Activated CD4-positive, alpha-beta T cell treated with anti-CD3 and anti-CD28 coated beads for 36 hours (primary cell): ENCODE results near the gene CPPED1. TPM values are rescaled to one million over a fixed set of nuclear protein-coding genes. Genes with fewer than 3 reads are reported as not detected.
A peak's percentile ranks its signal among the peaks of the same experiment; 100 is the strongest.

Experiments used
- ATAC-seq: fragments of 200-7000 bp; cut with Tn5 transposase; one replicate; pipeline ENCODE4 v1.10.0; 2021; ENCODE audit warnings: mild to moderate bottlenecking, moderate library complexity
- CTCF ChIA-PET: fragments of 350-600 bp; sonication (Branson Sonifier 250); formaldehyde crosslinking; loops from one replicate; lab custom pipeline; 2021; ENCODE audit warnings: antibody characterized with exemption; lab: Charles Lee
- POLR2A ChIA-PET: fragments of 350-600 bp; sonication (Branson Sonifier 250); formaldehyde crosslinking; loops from one replicate; lab custom pipeline; 2021; ENCODE audit warnings: antibody characterized with exemption, inconsistent platforms; lab: Charles Lee
- DNase-seq: peaks from one replicate; pipeline ENCODE4 v3.0.0-alpha.2; 2020
- H3K27ac Mint-ChIP-seq: one replicate; pipeline ENCODE4 v1.8.0; 2021; ENCODE audit warnings: mixed read lengths
- H3K27me3 Mint-ChIP-seq: one replicate; pipeline ENCODE4 v1.8.0; 2021; ENCODE audit warnings: mixed read lengths
- H3K36me3 Mint-ChIP-seq: one replicate; pipeline ENCODE4 v1.8.0; 2021; ENCODE audit warnings: low read depth, mixed read lengths
- H3K4me1 Mint-ChIP-seq: one replicate; pipeline ENCODE4 v1.8.0; 2021; ENCODE audit warnings: mixed read lengths
- H3K4me3 Mint-ChIP-seq: one replicate; pipeline ENCODE4 v1.8.0; 2021; ENCODE audit warnings: mild to moderate bottlenecking, moderate library complexity, mixed read lengths
- H3K9me3 Mint-ChIP-seq: one replicate; pipeline ENCODE4 v1.8.0; 2021; ENCODE audit warnings: low read depth, mixed read lengths
- intact Hi-C, 2 experiments: fragments of 100-400 bp; cut with DNase I in 1 of 2; cut with micrococcal nuclease in 1 of 2; formaldehyde crosslinking; loops; one replicate each; pipeline versions ENCODE4 v1.14.2 to v1.15.1; 2022 to 2024; cut with DNase I, micrococcal nuclease
- total RNA-seq, 2 experiments: library from RNA; stranded (reverse); gene quantifications; one replicate each; pipeline ENCODE4 v1.2.3, GENCODE V29; 2021

Gene CPPED1
- total RNA-seq, 2 experiments from 2014 or later: 8.0 to 9.8 TPM

DNA sequence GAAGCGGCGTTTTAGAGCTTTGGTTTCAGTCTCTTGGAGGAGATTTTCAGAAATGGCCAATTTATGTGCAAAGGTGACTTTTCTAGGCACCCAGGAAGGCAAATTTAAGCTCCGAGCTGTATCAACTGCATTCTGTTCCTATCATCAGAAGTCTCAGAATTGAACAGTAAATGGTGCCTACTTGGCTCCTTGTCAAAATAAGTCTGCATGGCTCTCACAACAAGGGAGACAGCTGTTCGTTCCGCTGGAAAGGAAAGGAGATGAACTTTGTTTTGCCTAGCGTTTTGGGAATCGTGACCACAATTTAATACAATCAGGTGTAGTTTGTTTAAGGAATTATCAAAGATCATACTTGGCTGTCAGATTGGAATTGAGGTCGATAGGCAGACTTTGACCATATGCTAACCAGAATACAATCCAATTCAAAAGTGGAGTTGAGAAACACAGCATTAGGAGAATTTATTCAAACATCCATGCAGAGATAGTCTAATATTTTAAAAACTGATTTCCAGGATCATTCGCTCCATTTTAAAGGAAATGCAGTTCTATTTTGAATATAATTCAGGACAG is 139.4 kb downstream of the CPPED1 start:
- Mint-ChIP-seq H3K9me3 (peaks cover 21% of the 10 kb centered on the region), H3K27me3 (no peaks in the 10 kb centered on the region), H3K36me3 (peaks cover 30% of the 10 kb centered on the region), H3K27ac (no peak overlapping the region), H3K4me3 (no peak overlapping the region), H3K4me1 (no peaks in the 10 kb centered on the region)
- ATAC-seq (no peak), DNase-seq (no peak)
- intact Hi-C loops: no loop called here
- CTCF ChIA-PET: no interaction called here
- POLR2A ChIA-PET: no interaction called here

- ATAC-seq (peak; percentile 47), DNase-seq (peak; percentile 54)
- ChIA-PET CTCF (no interaction called here), POLR2A (no interaction called here)
- Mint-ChIP-seq H3K9me3 (peaks cover 9% of the 10 kb centered on the region), H3K27ac (no peak overlapping the region), H3K4me1 (no peaks in the 10 kb centered on the region), H3K27me3 (no peaks in the 10 kb centered on the region), H3K4me3 (no peak overlapping the region), H3K36me3 (peaks cover 22% of the 10 kb centered on the region)
- intact Hi-C loops: no loop called here
Measured at GRCh38 chr16:12661656-12662172, 142.0 kb downstream of the CPPED1 start.

DNA sequence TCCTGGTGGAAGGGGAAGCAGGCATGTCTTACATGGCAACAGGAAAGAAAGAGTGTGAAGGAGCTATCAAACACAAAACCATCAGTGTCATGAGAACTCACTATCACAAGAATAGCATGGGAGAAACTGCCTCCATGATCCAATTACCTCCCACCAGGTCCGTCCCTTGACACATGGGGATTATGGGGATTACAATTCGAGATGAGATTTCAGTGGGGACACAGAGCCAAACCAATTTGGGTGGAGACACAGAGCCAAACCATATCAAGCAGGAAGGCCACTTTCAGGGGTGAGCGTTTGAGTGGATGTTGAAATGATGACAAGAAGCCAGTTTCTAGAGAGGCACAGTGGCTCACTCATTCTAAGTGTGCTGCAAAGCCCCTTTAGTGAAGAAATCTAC is 143.8 kb downstream of the CPPED1 start:
- Mint-ChIP-seq H3K27ac (no peak overlapping the region), H3K36me3 (peaks cover 21% of the 10 kb centered on the region), H3K4me3 (no peak overlapping the region), H3K27me3 (no peaks in the 10 kb centered on the region), H3K9me3 (peaks cover 7% of the 10 kb centered on the region), H3K4me1 (no peaks in the 10 kb centered on the region)
- intact Hi-C loops: no loop called here
- no peak for ATAC-seq
- ChIA-PET POLR2A (no interaction called here), CTCF (no interaction called here)
- DNase-seq: no peak

GRCh38 chr16:12658506-12658905 is 145.2 kb downstream of the CPPED1 start:
- H3K9me3 Mint-ChIP-seq: peaks cover 7% of the 10 kb centered on the region
- POLR2A ChIA-PET: no interaction called here
- intact Hi-C loops: no loop called here
- H3K27ac Mint-ChIP-seq: no peak overlapping the region
- H3K4me1 Mint-ChIP-seq: no peaks in the 10 kb centered on the region
- ATAC-seq (no peak), DNase-seq (no peak)
- CTCF ChIA-PET: no interaction called here
- H3K4me3 Mint-ChIP-seq: no peak overlapping the region
- no peaks in the 10 kb centered on the region for H3K27me3 Mint-ChIP-seq
- peaks cover 19% of the 10 kb centered on the region for H3K36me3 Mint-ChIP-seq

- Mint-ChIP-seq H3K4me3 (no peak overlapping the region), H3K27ac (no peak overlapping the region), H3K4me1 (no peaks in the 10 kb centered on the region), H3K27me3 (peaks cover 4% of the 10 kb centered on the region), H3K9me3 (peaks cover 7% of the 10 kb centered on the region), H3K36me3 (peaks cover 5% of the 10 kb centered on the region)
- no peak for ATAC-seq
- ChIA-PET CTCF (no interaction called here), POLR2A (no interaction called here)
- no peak for DNase-seq
- intact Hi-C loops: no loop called here
Measured at GRCh38 chr16:12655537-12655936, 148.2 kb downstream of the CPPED1 start.

- CTCF ChIA-PET: no interaction called here
- no peak for DNase-seq
- H3K4me1 Mint-ChIP-seq: no peaks in the 10 kb centered on the region
Measured at GRCh38 chr16:12653820-12654392, 149.8 kb downstream of the CPPED1 start.

DNA sequence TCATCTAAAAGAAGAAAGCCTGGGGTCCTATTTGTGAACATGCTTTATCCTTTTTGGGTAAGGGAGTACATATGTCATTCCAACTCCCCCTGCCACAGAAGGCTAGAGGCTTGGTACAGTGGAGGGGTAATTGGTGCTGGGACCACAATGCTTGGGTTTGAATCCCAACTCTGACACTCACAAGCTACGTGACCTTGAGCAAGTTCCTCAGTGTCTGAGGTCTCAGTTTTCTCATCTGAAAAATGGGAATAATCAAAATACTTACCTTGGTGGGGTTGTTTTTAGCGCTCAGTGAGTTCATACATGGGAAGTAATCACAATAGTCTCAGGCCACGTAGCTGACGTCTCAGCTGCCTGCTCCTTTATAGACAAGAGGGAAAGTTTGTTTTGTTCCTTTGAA is 150.8 kb downstream of the CPPED1 start:
- ChIA-PET POLR2A (no interaction called here), CTCF (no interaction called here)
- Mint-ChIP-seq H3K9me3 (peaks cover 3% of the 10 kb centered on the region), H3K4me3 (no peak overlapping the region), H3K4me1 (peaks cover 2% of the 10 kb centered on the region), H3K27ac (no peak overlapping the region), H3K36me3 (no peaks in the 10 kb centered on the region), H3K27me3 (peaks cover 4% of the 10 kb centered on the region)
- intact Hi-C loops: no loop called here
- no peak for DNase-seq
- ATAC-seq: no peak

More at GRCh38 chr16:12653820-12654392, 149.8 kb downstream of the CPPED1 start:
- peaks cover 4% of the 10 kb centered on the region for H3K27me3 Mint-ChIP-seq
- ATAC-seq: no peak
- intact Hi-C loops: no loop called here
- H3K4me3 Mint-ChIP-seq: no peak overlapping the region
- no peak overlapping the region for H3K27ac Mint-ChIP-seq
- peaks cover 3% of the 10 kb centered on the region for H3K36me3 Mint-ChIP-seq
- POLR2A ChIA-PET: no interaction called here
- H3K9me3 Mint-ChIP-seq: peaks cover 6% of the 10 kb centered on the region

- Mint-ChIP-seq H3K27ac (no peak overlapping the region), H3K27me3 (peaks cover 4% of the 10 kb centered on the region), H3K36me3 (no peaks in the 10 kb centered on the region), H3K4me3 (no peak overlapping the region), H3K4me1 (peaks cover 11% of the 10 kb centered on the region), H3K9me3 (peaks cover 1% of the 10 kb centered on the region)
- no peak for ATAC-seq
- intact Hi-C loops: no loop called here
- ChIA-PET CTCF (interaction anchor here (0.7 kb wide), 1 partner anchor 93 kb away, joined by 4 read pairs; no protein-coding TSS in a partner anchor), POLR2A (interaction anchor here (0.6 kb wide), 2 partner anchors 200 to 369 kb away, joined by 4 to 7 read pairs; no protein-coding TSS in a partner anchor)
- DNase-seq: no peak
Measured at GRCh38 chr16:12651765-12652512, 151.7 kb downstream of the CPPED1 start.

GRCh38 chr16:12649356-12649755 is 154.3 kb downstream of the CPPED1 start:
- ChIA-PET CTCF (interaction anchor here (0.7 kb wide), 1 partner anchor 1633 kb away, joined by 3 read pairs; no protein-coding TSS in a partner anchor), POLR2A (no interaction called here)
- H3K27ac Mint-ChIP-seq: no peak overlapping the region
- H3K4me3 Mint-ChIP-seq: no peak overlapping the region
- peaks cover 4% of the 10 kb centered on the region for H3K27me3 Mint-ChIP-seq
- peaks cover 1% of the 10 kb centered on the region for H3K9me3 Mint-ChIP-seq
- intact Hi-C loops: loop anchor here in 1 of 2 experiments (5.0 kb wide), 1 partner anchor 103 kb away; no protein-coding TSS in a partner anchor
- peaks cover 20% of the 10 kb centered on the region for H3K4me1 Mint-ChIP-seq
- ATAC-seq (no peak), DNase-seq (no peak)
- no peaks in the 10 kb centered on the region for H3K36me3 Mint-ChIP-seq

DNA sequence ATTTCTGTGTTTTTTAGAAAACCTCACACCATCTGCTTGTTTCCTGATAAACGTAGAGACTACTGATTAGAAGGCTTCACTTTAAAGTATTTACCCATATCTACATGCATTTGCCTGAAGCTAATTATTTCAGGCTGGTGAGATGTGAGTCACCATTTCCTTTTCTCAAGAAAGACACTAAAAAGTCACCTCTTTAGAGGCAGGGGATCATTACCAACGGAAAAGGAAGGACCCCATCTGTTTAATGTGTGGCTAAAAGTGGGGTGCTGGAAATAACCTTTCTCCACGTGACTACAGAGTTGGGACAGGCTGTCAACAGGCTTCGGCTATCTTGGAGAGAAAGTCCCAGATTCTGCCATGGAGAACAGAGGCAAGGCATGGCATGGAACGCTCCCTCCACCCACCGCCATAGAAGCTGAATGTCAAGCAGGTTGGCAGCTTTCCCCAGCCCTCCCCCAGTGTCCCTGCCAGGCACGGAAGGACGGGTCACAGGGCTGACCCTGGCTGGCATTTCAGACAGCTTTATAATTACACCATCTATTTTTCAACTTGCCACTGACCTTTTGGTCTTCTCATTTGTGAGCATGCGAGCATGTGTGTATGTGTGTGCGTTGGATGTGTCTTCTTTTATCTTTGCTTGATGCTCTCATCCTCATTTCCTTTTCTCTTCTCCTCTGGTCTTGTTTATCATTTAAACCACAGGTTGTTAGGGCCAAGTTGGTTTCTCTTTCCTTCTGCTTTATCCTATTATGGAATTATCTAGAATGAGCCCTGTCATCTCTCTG is 157.0 kb downstream of the CPPED1 start:
- Mint-ChIP-seq H3K4me1 (peaks cover 22% of the 10 kb centered on the region), H3K27me3 (peaks cover 4% of the 10 kb centered on the region), H3K36me3 (no peaks in the 10 kb centered on the region), H3K27ac (peak overlapping the region; percentile 92), H3K4me3 (peak overlapping the region; percentile 37), H3K9me3 (peaks cover 6% of the 10 kb centered on the region)
- CTCF ChIA-PET: interaction anchor here (0.6 to 1.2 kb wide), 2 partner anchors 111 to 114 kb away, joined by 3 read pairs; no protein-coding TSS in a partner anchor
- intact Hi-C loops: loop anchor here (1.0 to 5.0 kb wide), 6 partner anchors 33 to 157 kb away; partner anchors contain the start of gene CPPED1 (in 1 of the 2)
- ATAC-seq (peak; percentile 79), DNase-seq (peak; percentile 56)
- POLR2A ChIA-PET: interaction anchor here (1.5 kb wide), 1 partner anchor 33 kb away, joined by 9 read pairs; no protein-coding TSS in a partner anchor

DNA sequence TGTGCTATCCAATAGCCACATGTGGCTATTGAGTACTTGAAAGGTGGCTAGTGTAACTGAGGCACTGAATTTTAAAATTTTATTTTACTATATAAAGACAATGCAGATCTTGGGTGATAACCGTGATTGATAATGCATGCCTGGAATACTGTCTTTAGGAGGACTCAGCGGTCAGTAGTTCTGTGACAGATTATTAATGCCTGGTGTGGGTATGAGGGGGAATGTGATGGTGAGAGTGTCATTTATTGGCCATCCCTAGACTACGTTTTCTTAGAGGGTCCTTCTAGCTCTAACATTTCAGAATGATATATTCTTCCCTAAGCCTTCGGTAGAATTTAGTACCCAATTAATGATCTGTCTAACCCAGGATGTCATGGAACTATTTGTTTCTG is 157.6 kb downstream of the CPPED1 start:
- peak overlapping the region; percentile 37 for H3K4me3 Mint-ChIP-seq
- H3K9me3 Mint-ChIP-seq: peaks cover 6% of the 10 kb centered on the region
- CTCF ChIA-PET: interaction anchor here (1.2 kb wide), 1 partner anchor 110 kb away, joined by 3 read pairs; no protein-coding TSS in a partner anchor
- intact Hi-C loops: loop anchor here (1.0 to 5.0 kb wide), 3 partner anchors 33 to 106 kb away; no protein-coding TSS in a partner anchor
- H3K27me3 Mint-ChIP-seq: peaks cover 4% of the 10 kb centered on the region
- H3K4me1 Mint-ChIP-seq: peaks cover 22% of the 10 kb centered on the region
- no peaks in the 10 kb centered on the region for H3K36me3 Mint-ChIP-seq
- POLR2A ChIA-PET: interaction anchor here (1.5 kb wide), 1 partner anchor 33 kb away, joined by 9 read pairs; no protein-coding TSS in a partner anchor
- DNase-seq: no peak
- H3K27ac Mint-ChIP-seq: peak overlapping the region; percentile 92
- ATAC-seq: no peak
